Measurements from ENCODE around the gene IL23R. TPM values are rescaled to one million over a fixed set of nuclear protein-coding genes. Genes with fewer than 3 reads are reported as not detected.

Gene IL23R
- total and polyA plus RNA-seq, 12 donors = 0.03 to 9.5 (median 1.9) TPM

- Histone ChIP-seq H3K4me3 (no peak overlapping the region), H3K27me3 (no peaks in the 10 kb centered on the region), H3K36me3 (replicated peaks in 1 of 2) (no peaks in the 10 kb centered on the region), H3K27ac (no peak overlapping the region), H3K4me1 (replicated peaks in 1 of 2) (no peaks in the 10 kb centered on the region), H3K9me3 (replicated peaks in 1 of 3) (no peaks in the 10 kb centered on the region)
- no peak for TF ChIP-seq POLR2A (IDR thresholded peaks at IDR 0.05)
- TF ChIP-seq, protein P1, sequence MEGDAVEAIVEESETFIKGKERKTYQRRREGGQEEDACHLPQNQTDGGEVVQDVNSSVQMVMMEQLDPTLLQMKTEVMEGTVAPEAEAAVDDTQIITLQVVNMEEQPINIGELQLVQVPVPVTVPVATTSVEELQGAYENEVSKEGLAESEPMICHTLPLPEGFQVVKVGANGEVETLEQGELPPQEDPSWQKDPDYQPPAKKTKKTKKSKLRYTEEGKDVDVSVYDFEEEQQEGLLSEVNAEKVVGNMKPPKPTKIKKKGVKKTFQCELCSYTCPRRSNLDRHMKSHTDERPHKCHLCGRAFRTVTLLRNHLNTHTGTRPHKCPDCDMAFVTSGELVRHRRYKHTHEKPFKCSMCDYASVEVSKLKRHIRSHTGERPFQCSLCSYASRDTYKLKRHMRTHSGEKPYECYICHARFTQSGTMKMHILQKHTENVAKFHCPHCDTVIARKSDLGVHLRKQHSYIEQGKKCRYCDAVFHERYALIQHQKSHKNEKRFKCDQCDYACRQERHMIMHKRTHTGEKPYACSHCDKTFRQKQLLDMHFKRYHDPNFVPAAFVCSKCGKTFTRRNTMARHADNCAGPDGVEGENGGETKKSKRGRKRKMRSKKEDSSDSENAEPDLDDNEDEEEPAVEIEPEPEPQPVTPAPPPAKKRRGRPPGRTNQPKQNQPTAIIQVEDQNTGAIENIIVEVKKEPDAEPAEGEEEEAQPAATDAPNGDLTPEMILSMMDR (IDR thresholded peaks at IDR 0.05) = no peak
- intact Hi-C loops (cut with DNase I) = no loop called here
- DNase-seq = no peak
Measured at GRCh38 chr1:67242016-67242415, 75.8 kb downstream of the IL23R start.

DNA sequence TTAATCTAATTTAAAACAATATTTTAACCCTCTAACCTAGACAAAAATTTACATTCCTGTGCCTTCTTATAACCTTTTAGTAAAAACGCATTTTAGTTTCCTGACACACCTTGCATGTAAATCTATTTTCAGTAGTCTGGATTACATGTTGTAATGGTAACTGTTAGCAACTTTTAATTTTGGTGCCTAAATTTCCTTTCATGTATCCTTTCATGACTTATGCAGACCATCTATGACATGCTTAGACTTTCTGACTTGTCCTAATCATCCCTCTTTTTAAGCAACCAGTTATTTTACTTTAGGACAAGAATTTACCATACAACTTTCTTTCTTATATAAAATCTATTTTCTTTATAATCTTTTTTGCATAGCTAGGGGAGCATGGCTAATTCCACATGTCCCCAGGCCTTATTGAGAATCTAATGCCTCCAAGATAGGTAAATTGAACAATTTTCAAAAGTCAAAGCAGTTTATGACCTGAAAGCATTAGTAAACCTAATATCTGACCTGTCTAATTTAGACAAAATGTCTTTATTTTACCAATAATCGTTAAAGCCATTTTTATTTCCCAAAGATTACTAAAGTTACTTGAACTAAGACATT, 83.9 kb downstream of the IL23R start:
- intact Hi-C loops (cut with DNase I) = no loop called here
- H3K27me3 ChIP-seq = no peaks in the 10 kb centered on the region
- H3K36me3 ChIP-seq (replicated peaks in 1 of 2) = no peaks in the 10 kb centered on the region
- H3K9me3 ChIP-seq (replicated peaks in 1 of 3) = peaks cover 0 to 8% (median 0%) of the 10 kb centered on the region in 3 donors
- DNase-seq = no peak
- H3K4me1 ChIP-seq (replicated peaks in 1 of 2) = no peaks in the 10 kb centered on the region
- no peak overlapping the region for H3K27ac ChIP-seq
- H3K4me3 ChIP-seq = no peak overlapping the region
- TF ChIP-seq, protein P1 (IDR thresholded peaks at IDR 0.05) = no peak
- no peak for TF ChIP-seq POLR2A (IDR thresholded peaks at IDR 0.05)
- WGBS, 4 donors = 77 to 92% (median 88%) methylated on average over 2 of the region's 2 CpGs

DNA sequence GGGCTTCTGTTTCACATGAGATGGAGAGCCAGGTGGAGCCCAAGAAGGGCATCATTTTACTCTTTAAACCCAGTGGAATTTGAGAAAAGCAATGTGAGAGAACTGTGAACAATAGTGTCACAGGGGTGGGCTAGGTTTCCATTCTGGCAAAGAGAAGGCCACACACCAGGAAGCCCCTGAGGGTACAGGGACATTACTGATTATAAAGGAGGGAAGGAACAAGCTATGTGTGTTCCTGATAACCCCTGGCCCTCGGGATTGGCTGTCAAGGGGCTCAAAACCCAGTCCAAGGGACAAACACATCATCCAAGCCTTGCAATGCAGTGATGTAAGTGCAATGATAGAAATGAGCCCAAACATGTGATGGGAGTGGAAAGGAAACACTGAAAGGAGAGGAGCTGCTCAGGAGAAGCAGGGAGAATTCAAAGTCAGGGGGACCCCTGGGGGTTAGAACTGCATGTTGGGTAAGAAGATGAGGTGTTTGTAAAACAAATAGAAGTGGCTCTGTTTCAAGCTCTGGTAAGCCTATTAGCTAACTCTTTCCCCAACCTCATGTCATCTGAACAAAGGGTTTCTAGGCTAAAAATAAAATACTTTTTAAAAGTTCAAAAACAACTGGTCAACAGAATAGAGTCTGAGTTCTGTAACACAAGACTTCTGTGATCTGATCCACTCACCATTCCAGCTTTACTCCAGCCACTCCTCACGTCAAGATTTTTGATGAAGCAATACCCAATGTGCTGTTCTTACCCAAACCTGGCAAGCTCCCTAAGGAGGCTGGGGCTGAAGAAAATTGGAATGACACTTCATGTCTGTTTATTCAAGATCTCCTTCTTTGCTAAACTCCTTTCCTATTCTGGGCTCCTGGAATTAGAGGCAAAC, 90.3 kb downstream of the IL23R start:
- Histone ChIP-seq H3K27ac (no peak overlapping the region), H3K4me1 (replicated peaks in 1 of 2) (no peaks in the 10 kb centered on the region), H3K9me3 (replicated peaks in 1 of 3) (no peaks in the 10 kb centered on the region), H3K36me3 (replicated peaks in 1 of 2) (no peaks in the 10 kb centered on the region), H3K27me3 (no peaks in the 10 kb centered on the region), H3K4me3 (no peak overlapping the region)
- no peak for DNase-seq
- WGBS, 4 donors = 56 to 78% (median 65%) methylated on average over 2 of the region's 2 CpGs
- intact Hi-C loops (cut with DNase I) = no loop called here
- TF ChIP-seq POLR2A (IDR thresholded peaks at IDR 0.05) = no peak
- TF ChIP-seq, protein P1 (IDR thresholded peaks at IDR 0.05) = no peak

- 53 to 82% (median 75%) methylated on average over 5 of the region's 5 CpGs for WGBS, 4 donors
- no peak overlapping the region for H3K4me3 ChIP-seq
- H3K9me3 ChIP-seq (replicated peaks in 1 of 3) = no peaks in the 10 kb centered on the region
- no peak for TF ChIP-seq POLR2A (IDR thresholded peaks at IDR 0.05)
- TF ChIP-seq, protein P1 (IDR thresholded peaks at IDR 0.05) = no peak
- no peaks in the 10 kb centered on the region for H3K27me3 ChIP-seq
- DNase-seq = no peak
- intact Hi-C loops (cut with DNase I) = no loop called here
- H3K36me3 ChIP-seq (replicated peaks in 1 of 2) = no peaks in the 10 kb centered on the region
- no peaks in the 10 kb centered on the region for H3K4me1 ChIP-seq (replicated peaks in 1 of 2)
- no peak overlapping the region for H3K27ac ChIP-seq
Measured at GRCh38 chr1:67257173-67257535, 90.9 kb downstream of the IL23R start.

Measured in adrenal gland (tissue), 12 donors.